ENCODE data around the gene RNF167.
"Not testable (repeated sequence)": the region's sequence is repeated elsewhere in the genome, so short reads cannot be mapped to it uniquely, and the experiment has no call there.

The RNF167 gene

GRCh38 chr17:4897785-4898184 is 42.3 kb upstream of the RNF167 start:
- H3K4me3 ChIP-seq (ENCODE audit: low read length) = no peak overlapping the region
- no peaks in the 10 kb centered on the region for H3K9me3 ChIP-seq (ENCODE audit: control insufficient read depth, low read depth, low read length)
- H3K9ac ChIP-seq (ENCODE audit: low read length) = no peak overlapping the region
- no peaks in the 10 kb centered on the region for H3K27me3 ChIP-seq (ENCODE audit: control insufficient read depth, insufficient read depth, low read length)
- H3K27ac ChIP-seq (ENCODE audit: low read length) = no peak overlapping the region
- no peaks in the 10 kb centered on the region for H3K4me1 ChIP-seq (ENCODE audit: control insufficient read depth, low read depth, low read length)
- H3K36me3 ChIP-seq (ENCODE audit: control insufficient read depth, low read depth, low read length) = peaks cover 14% of the 10 kb centered on the region

DNA sequence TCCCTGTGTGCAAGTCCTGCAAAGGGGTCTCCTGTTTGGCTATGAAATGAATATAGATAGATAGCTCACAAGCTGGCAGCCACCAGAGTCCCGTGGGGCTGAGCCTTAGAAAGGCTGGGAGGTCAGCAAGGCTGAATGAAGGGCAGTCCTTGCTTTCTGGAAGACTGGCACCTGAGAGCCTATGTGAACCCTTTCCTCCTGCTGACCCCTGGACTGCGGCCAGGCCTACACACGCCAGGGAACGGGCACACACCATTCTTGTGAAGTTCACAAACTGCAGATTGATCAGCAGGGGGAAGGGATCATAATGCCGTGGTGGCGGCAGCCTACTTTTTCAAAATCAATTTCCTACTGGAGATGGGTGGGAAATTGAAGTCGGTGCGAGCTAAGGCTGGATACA is 41.7 kb upstream of the RNF167 start:
- Histone ChIP-seq H3K36me3 (ENCODE audit: control insufficient read depth, low read depth, low read length) (peaks cover 14% of the 10 kb centered on the region), H3K9ac (ENCODE audit: low read length) (no peak overlapping the region), H3K4me3 (ENCODE audit: low read length) (no peak overlapping the region)

GRCh38 chr17:4898927-4899326 is 41.1 kb upstream of the RNF167 start:
- Histone ChIP-seq H3K4me3 (ENCODE audit: low read length) (no peak overlapping the region), H3K9me3 (ENCODE audit: control insufficient read depth, low read depth, low read length) (no peaks in the 10 kb centered on the region), H3K27ac (ENCODE audit: low read length) (no peak overlapping the region), H3K4me1 (ENCODE audit: control insufficient read depth, low read depth, low read length) (no peaks in the 10 kb centered on the region), H3K27me3 (ENCODE audit: control insufficient read depth, insufficient read depth, low read length) (no peaks in the 10 kb centered on the region), H3K36me3 (ENCODE audit: control insufficient read depth, low read depth, low read length) (peaks cover 14% of the 10 kb centered on the region), H3K9ac (ENCODE audit: low read length) (no peak overlapping the region)

More for the DNA sequence above, 41.7 kb upstream of the RNF167 start:
- no peaks in the 10 kb centered on the region for H3K4me1 ChIP-seq (ENCODE audit: control insufficient read depth, low read depth, low read length)
- no peaks in the 10 kb centered on the region for H3K9me3 ChIP-seq (ENCODE audit: control insufficient read depth, low read depth, low read length)
- no peaks in the 10 kb centered on the region for H3K27me3 ChIP-seq (ENCODE audit: control insufficient read depth, insufficient read depth, low read length)
- H3K27ac ChIP-seq (ENCODE audit: low read length) = no peak overlapping the region

- no peak within 1 kb of the TSS for H3K4me3 ChIP-seq (ENCODE audit: low read length)
- no peak within 1 kb of the TSS for H3K9ac ChIP-seq (ENCODE audit: low read length)
Measured at GRCh38 chr17:4899341-4900230, 40.5 kb upstream of the RNF167 start, which contains the start of gene C17orf107. C17orf107 (plus strand) TSS chr17:4899536; CDS start chr17:4899763, 227 bp downstream.

DNA sequence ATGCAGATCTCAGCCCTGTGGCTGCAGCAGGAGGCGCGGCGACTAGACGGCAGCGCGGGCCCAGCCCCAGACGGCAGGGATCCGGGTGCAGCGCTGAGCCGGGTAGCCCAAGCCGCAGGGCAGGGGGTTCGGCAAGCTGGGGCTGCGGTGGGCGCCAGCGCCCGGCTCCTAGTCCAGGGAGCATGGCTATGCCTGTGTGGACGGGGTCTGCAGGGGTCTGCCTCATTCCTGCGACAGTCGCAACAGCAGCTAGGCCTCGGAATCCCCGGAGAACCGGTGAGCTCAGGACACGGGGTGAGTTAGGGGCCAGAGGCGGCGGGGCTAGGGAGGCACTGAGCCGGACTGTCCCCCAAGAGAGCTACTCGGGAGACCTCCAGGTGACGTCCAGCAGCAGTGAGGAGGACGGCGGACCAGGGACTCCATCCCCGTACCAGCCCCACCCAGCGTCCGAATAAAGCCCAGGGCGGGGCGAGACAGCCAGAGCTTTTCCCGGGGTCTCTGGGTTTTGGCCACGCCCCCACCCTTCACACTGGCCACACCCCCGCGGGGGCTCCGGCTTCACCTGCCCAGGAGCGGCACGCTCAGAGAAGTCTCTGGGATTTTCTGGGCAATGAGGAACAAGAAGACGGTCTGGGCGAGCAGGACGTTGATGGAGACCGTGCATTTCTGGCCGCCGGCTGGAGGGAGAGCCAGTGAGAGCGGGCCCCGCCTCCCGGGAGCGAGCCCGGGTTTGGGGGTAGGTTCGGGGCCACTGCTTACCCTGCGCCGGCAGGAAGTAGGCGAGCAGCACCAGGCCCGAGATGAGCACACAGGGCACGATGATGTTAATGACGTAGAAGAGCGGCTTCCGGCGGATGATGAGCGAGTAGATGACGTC is 39.6 kb upstream of the RNF167 start:
- H3K27me3 ChIP-seq (ENCODE audit: control insufficient read depth, insufficient read depth, low read length) = no peaks in the 10 kb centered on the region

More at GRCh38 chr17:4899341-4900230, 40.5 kb upstream of the RNF167 start, which contains the start of gene C17orf107:
- peaks cover 10% of the 10 kb centered on the region for H3K36me3 ChIP-seq (ENCODE audit: control insufficient read depth, low read depth, low read length)
- no peaks in the 10 kb centered on the region for H3K9me3 ChIP-seq (ENCODE audit: control insufficient read depth, low read depth, low read length)
- no peaks in the 10 kb centered on the region for H3K27me3 ChIP-seq (ENCODE audit: control insufficient read depth, insufficient read depth, low read length)
- no peaks in the 10 kb centered on the region for H3K4me1 ChIP-seq (ENCODE audit: control insufficient read depth, low read depth, low read length)
- H3K27ac ChIP-seq (ENCODE audit: low read length) = no peak within 1 kb of the TSS

DNA sequence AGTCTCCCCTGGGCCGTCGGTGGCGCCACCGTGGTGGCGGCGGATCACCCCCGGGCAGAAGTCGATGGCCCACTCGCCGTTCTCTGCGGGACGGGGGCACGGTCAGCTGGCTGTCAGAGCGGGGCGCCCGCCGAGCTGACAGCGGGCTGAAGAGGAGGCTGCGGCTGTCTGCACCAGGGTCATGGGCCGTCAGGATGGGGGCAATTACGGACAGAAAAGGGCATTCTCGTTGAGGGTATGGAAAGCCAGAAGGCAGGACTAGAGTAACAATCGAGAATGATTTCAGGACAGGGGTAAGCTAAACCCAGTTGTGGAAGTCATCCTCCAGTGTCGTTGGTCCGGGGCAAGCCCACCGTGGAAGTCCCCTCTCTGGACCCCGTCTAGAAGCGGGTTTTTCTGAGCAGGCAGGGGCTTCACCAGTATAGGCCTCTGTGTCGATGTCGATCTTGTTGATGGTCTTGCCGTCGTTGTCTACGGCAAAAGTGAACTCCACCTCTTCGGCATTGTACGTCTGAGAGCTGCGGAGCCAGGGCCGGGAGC is 38.9 kb upstream of the RNF167 start:
- Histone ChIP-seq H3K36me3 (ENCODE audit: control insufficient read depth, low read depth, low read length) (peaks cover 5% of the 10 kb centered on the region), H3K9me3 (ENCODE audit: control insufficient read depth, low read depth, low read length) (no peaks in the 10 kb centered on the region), H3K27ac (ENCODE audit: low read length) (no peak overlapping the region), H3K9ac (ENCODE audit: low read length) (no peak overlapping the region), H3K4me1 (ENCODE audit: control insufficient read depth, low read depth, low read length) (no peaks in the 10 kb centered on the region), H3K4me3 (ENCODE audit: low read length) (no peak overlapping the region), H3K27me3 (ENCODE audit: control insufficient read depth, insufficient read depth, low read length) (no peaks in the 10 kb centered on the region)

More for the DNA sequence above, 39.6 kb upstream of the RNF167 start:
- H3K4me3 ChIP-seq (ENCODE audit: low read length) = no peak overlapping the region
- no peak overlapping the region for H3K9ac ChIP-seq (ENCODE audit: low read length)
- no peaks in the 10 kb centered on the region for H3K9me3 ChIP-seq (ENCODE audit: control insufficient read depth, low read depth, low read length)
- H3K4me1 ChIP-seq (ENCODE audit: control insufficient read depth, low read depth, low read length) = no peaks in the 10 kb centered on the region
- H3K36me3 ChIP-seq (ENCODE audit: control insufficient read depth, low read depth, low read length) = peaks cover 5% of the 10 kb centered on the region
- H3K27ac ChIP-seq (ENCODE audit: low read length) = no peak overlapping the region

- Histone ChIP-seq H3K27me3 (ENCODE audit: control insufficient read depth, insufficient read depth, low read length) (no peaks in the 10 kb centered on the region), H3K27ac (ENCODE audit: low read length) (no peak overlapping the region), H3K9me3 (ENCODE audit: control insufficient read depth, low read depth, low read length) (no peaks in the 10 kb centered on the region), H3K4me1 (ENCODE audit: control insufficient read depth, low read depth, low read length) (no peaks in the 10 kb centered on the region), H3K4me3 (ENCODE audit: low read length) (no peak overlapping the region), H3K9ac (ENCODE audit: low read length) (no peak overlapping the region), H3K36me3 (ENCODE audit: control insufficient read depth, low read depth, low read length) (no peaks in the 10 kb centered on the region)
Measured at GRCh38 chr17:4901648-4902344, 38.3 kb upstream of the RNF167 start.

- Histone ChIP-seq H3K4me3 (ENCODE audit: low read length) (no peak overlapping the region), H3K27ac (ENCODE audit: low read length) (no peak overlapping the region), H3K36me3 (ENCODE audit: control insufficient read depth, low read depth, low read length) (no peaks in the 10 kb centered on the region), H3K9me3 (ENCODE audit: control insufficient read depth, low read depth, low read length) (no peaks in the 10 kb centered on the region), H3K9ac (ENCODE audit: low read length) (no peak overlapping the region), H3K27me3 (ENCODE audit: control insufficient read depth, insufficient read depth, low read length) (no peaks in the 10 kb centered on the region), H3K4me1 (ENCODE audit: control insufficient read depth, low read depth, low read length) (no peaks in the 10 kb centered on the region)
Measured at GRCh38 chr17:4902540-4902939, 37.5 kb upstream of the RNF167 start.

DNA sequence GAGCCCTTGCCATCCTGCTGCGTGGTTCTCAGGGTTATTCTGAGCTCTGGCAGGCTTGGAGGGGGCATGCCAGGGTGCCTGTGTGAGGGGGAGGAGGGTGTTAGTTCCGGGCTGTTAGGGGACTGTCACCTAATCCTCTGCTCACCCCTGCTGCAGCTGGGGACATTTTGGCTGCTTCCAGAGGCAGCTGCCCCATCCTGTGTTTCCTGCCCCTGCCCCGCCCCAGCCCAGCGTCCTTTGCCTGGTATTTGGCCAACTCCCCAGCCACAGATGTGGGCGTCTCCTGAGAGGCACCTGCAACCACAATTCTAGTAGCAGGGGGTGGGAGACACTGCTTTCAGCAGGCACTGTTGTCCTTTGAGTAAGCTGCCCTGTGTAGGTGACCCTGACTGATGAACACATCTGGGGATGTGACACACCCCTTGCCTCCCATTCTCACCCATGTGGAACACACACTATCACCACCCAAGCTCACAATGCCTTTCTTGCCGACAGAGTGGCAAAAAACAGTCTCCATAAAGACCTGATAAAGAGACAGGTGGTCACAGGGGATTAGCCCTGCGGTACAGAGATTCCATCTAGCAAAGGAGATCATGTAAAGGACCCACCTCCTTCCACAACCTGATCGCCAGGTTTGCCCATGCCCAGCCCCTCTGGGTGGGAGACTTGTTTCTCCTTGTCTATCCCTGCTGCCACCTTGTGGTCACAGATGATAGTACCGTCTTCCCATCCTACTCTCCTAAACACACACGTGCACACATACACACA is 36.8 kb upstream of the RNF167 start, which contains the start of gene CHRNE:
CHRNE (minus strand) TSS at position 48 of the 768 bp plus-strand sequence; CDS start at position 13, 35 bp downstream.
- no peaks in the 10 kb centered on the region for H3K36me3 ChIP-seq (ENCODE audit: control insufficient read depth, low read depth, low read length)
- no peak within 1 kb of the TSS for H3K9ac ChIP-seq (ENCODE audit: low read length)
- H3K4me3 ChIP-seq (ENCODE audit: low read length) = no peak within 1 kb of the TSS

GRCh38 chr17:4906642-4907041 is 33.4 kb upstream of the RNF167 start:
- H3K27me3 ChIP-seq (ENCODE audit: control insufficient read depth, insufficient read depth, low read length); H3K4me3 ChIP-seq (ENCODE audit: low read length); H3K27ac ChIP-seq (ENCODE audit: low read length); H3K36me3 ChIP-seq (ENCODE audit: control insufficient read depth, low read depth, low read length); H3K9me3 ChIP-seq (ENCODE audit: control insufficient read depth, low read depth, low read length); H3K9ac ChIP-seq (ENCODE audit: low read length): not testable (repeated sequence)
- H3K4me1 ChIP-seq (ENCODE audit: control insufficient read depth, low read depth, low read length) = peaks cover 10% of the 10 kb centered on the region

More for the DNA sequence above, 36.8 kb upstream of the RNF167 start, which contains the start of gene CHRNE:
- Histone ChIP-seq H3K27me3 (ENCODE audit: control insufficient read depth, insufficient read depth, low read length) (no peaks in the 10 kb centered on the region), H3K4me1 (ENCODE audit: control insufficient read depth, low read depth, low read length) (no peaks in the 10 kb centered on the region), H3K9me3 (ENCODE audit: control insufficient read depth, low read depth, low read length) (no peaks in the 10 kb centered on the region), H3K27ac (ENCODE audit: low read length) (no peak within 1 kb of the TSS)

Measured in iPS-18a (cell line).